Activated CD8-positive, alpha-beta T cell treated with anti-CD3 and anti-CD28 coated beads, Interleukin-2, amount 10 ng/mL, durations not matched to agents 7 days and 5 days (primary cell): ENCODE results near the gene HOXB6. TPM values are rescaled to one million over a fixed set of nuclear protein-coding genes. Genes with fewer than 3 reads are reported as not detected.

Experiments used
- ATAC-seq: fragments of 150-1000 bp; cut with Tn5 transposase; one replicate; pipeline ENCODE4 v1.10.0; 2021; ENCODE audit warnings: moderate library complexity
- CTCF ChIA-PET: fragments of 350-600 bp; sonication (Branson Sonifier 250); formaldehyde crosslinking; loops from one replicate; lab custom pipeline; 2021; ENCODE audit warnings: antibody characterized with exemption; lab: Charles Lee
- POLR2A ChIA-PET: fragments of 350-600 bp; sonication (Branson Sonifier 250); formaldehyde crosslinking; loops from one replicate; lab custom pipeline; 2021; ENCODE audit warnings: antibody characterized with exemption; lab: Charles Lee
- DNase-seq: peaks from one replicate; pipeline ENCODE4 v3.0.0-alpha.2; 2020
- H3K27ac Mint-ChIP-seq: one replicate; pipeline ENCODE4 v1.8.0; 2021; ENCODE audit warnings: mild to moderate bottlenecking, mixed read lengths
- H3K27me3 Mint-ChIP-seq: one replicate; pipeline ENCODE4 v1.8.0; 2021; ENCODE audit warnings: low read depth, mixed read lengths
- H3K36me3 Mint-ChIP-seq: one replicate; pipeline ENCODE4 v1.8.0; 2021; ENCODE audit warnings: low read depth, mixed read lengths
- H3K4me1 Mint-ChIP-seq: one replicate; pipeline ENCODE4 v1.8.0; 2021; ENCODE audit warnings: low read depth, mixed read lengths
- H3K4me3 Mint-ChIP-seq: one replicate; pipeline ENCODE4 v1.8.0; 2021; ENCODE audit warnings: mild to moderate bottlenecking, mixed read lengths
- H3K9me3 Mint-ChIP-seq: one replicate; pipeline ENCODE4 v1.8.0; 2022; ENCODE audit warnings: mixed read lengths; ENCODE audit not compliant: insufficient read depth
- total RNA-seq, 2 experiments: library from RNA; stranded (reverse); gene quantifications; one replicate each; pipeline ENCODE4 v1.2.3, GENCODE V29; 2021

The HOXB6 gene
- total RNA-seq, 2 experiments from 2014 or later = not detected

DNA sequence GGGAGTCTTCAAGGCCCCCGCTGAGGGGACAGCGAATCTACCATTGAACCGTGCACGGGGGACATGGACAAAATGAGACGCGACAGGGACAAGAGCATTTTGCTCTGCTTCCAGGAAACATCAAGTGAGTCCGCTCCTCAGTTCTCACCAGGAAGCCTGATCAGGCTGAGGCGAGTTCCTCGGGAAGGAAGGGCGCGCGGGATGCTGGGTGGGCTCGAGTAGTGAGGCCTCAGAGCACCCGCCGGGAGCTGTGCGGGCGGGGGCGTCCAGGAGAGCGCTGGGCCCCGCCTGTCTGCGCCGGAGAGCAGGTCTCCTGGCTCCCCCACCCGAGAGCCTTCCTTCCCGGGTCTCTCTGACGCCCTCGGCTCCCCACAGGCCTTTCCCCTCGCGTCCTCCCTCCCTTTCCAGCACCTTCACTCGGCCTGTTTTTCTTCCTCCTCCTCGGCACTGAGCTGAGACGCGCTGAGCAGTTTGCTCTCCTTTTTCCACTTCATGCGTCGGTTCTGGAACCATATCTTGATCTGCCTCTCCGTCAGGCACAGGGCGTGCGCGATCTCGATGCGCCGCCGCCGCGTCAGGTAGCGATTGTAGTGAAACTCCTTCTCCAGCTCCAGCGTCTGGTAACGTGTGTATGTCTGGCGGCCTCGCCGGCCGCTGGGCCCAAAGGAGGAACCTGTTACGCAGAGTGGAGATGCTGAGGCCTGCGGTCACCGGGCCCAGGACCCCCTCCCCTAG, 8.6 kb downstream of the HOXB6 start:
- POLR2A ChIA-PET = interaction anchor here (0.6 kb wide), 1 partner anchor 12 kb away, joined by 3 read pairs; no protein-coding TSS in a partner anchor
- Mint-ChIP-seq H3K27ac (no peak overlapping the region), H3K4me3 (peak overlapping the region; percentile 71), H3K4me1 (peaks cover 42% of the 10 kb centered on the region), H3K27me3 (peaks cover 82% of the 10 kb centered on the region), H3K36me3 (no peaks in the 10 kb centered on the region), H3K9me3 (no peaks in the 10 kb centered on the region)
- ATAC-seq = no peak
- CTCF ChIA-PET = interaction anchor here (0.8 to 5.3 kb wide), 8 partner anchors 17 to 377 kb away, joined by 3 to 60 read pairs (median 3); no protein-coding TSS in a partner anchor
- peak; percentile 50 for DNase-seq

DNA sequence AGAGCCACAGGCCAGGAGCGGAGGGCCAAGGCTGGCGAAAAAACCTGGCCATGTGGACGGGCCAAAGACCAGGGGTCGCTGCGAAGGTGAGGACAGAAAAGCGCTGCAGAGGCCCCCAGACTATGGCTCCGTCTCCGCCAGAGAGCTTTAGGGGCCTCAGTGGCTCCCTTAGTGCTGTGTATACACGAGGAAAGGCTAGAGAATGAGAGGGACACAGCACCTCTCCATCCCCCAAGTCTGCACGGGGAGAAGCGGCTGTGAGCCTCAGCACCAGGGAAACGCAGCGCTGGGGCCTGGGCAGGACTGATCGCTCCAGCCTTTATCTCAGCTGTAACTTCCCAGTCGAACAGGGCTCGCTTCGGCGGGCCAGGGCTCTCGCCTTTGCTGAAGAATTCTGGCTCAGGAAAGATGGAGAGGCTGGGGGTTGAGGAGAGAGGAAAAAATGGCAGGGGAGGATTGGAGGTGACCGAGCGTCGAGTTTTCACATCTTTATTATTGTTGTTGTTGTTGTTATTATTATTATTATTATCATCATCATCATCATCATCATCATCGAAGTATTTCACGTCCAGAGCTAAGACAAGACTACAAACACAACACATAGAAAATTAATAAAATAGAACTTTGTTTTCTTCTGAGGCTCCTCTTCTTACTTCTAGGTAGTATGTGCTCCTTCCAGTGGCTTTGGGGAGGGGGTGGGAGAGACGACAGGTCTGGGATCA, 9.3 kb downstream of the HOXB6 start:
- CTCF ChIA-PET = interaction anchor here (0.9 to 5.3 kb wide), 11 partner anchors 17 to 401 kb away, joined by 3 to 60 read pairs (median 4); no protein-coding TSS in a partner anchor
- POLR2A ChIA-PET = interaction anchor here (0.6 kb wide), 1 partner anchor 241 kb away, joined by 3 read pairs; no protein-coding TSS in a partner anchor
- H3K9me3 Mint-ChIP-seq = no peaks in the 10 kb centered on the region

DNA sequence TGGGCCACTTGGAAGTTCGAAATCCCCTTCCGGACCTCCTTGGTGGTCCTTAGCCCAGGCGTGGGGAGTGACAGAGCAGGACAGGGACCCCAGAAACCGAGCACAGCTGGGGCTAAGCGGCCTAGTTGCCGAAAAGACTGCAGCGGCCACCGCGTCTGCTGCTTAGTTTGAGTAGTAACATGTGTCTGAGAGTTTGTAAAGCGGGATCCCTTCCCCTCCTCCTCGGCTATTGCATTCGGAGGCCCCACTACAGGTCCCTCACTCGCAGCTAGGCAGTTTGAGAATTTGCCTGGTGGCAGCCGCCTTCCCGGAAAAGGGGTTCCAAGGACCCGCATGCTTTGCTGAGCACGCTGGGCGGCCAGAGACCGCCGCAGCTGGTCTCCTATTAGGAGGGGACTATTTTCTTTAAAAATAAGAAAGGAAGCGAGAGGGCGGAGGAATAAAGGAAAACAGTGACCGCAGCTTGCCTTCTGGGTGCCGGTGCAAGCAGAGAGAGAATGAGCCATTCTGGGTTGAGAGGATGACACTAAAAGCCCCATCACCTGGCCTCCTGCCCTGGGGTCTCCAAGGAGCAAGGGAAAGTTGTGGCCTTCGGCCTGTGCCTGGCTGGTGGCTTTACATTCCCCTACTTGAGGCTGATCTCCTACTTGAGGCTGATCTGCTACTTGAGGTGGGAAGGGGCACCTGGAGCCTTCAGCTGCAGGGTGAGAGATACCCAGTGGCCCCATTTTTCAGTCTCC, 10.1 kb downstream of the HOXB6 start:
- POLR2A ChIA-PET = no interaction called here
- CTCF ChIA-PET = interaction anchor here (0.9 to 5.3 kb wide), 12 partner anchors 11 to 514 kb away, joined by 3 to 60 read pairs (median 17); no protein-coding TSS in a partner anchor
- H3K4me3 Mint-ChIP-seq = no peak overlapping the region

More for the DNA sequence above, 9.3 kb downstream of the HOXB6 start:
- no peak overlapping the region for H3K27ac Mint-ChIP-seq
- peaks cover 40% of the 10 kb centered on the region for H3K4me1 Mint-ChIP-seq
- H3K36me3 Mint-ChIP-seq = no peaks in the 10 kb centered on the region
- DNase-seq = no peak
- ATAC-seq = no peak
- no peak overlapping the region for H3K4me3 Mint-ChIP-seq
- H3K27me3 Mint-ChIP-seq = peaks cover 78% of the 10 kb centered on the region

DNA sequence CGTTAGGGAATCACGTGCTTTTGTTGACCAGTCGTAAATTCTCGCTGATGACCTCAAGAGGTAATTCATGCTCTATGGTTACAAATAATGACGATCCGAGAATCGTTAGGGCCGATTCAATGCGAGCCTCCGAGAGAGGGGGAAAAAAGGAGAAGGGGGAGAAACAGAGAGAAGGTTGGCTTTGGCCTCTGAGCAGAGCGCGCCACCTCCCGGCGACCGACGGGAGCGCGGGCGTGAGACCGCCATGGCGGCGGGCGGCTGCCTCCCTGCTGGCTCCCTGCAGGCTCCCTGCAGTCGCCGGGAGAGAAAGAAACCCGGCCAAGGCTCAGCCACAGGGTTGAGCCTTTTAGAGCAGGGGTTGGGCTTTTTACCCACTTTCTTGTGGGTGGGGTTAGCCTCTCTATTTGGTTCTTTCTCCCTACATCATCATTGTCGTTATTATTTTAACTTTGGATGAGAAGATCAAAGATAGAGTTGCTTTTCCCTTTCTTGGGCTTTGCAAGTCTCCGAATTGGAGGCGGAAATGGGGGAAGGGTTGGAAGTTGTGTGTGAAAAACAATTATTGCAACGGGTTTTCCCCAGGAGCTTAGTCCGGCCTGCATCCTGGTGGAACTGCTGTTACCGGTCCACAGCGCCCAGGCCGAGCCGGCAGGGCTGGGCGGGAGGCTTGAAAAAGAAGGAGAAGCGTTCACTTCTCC, 10.8 kb downstream of the HOXB6 start:
- POLR2A ChIA-PET = no interaction called here
- Mint-ChIP-seq H3K27ac (peak overlapping the region; percentile 23), H3K9me3 (no peaks in the 10 kb centered on the region), H3K36me3 (no peaks in the 10 kb centered on the region), H3K27me3 (peaks cover 76% of the 10 kb centered on the region), H3K4me1 (peaks cover 44% of the 10 kb centered on the region), H3K4me3 (peak overlapping the region; percentile 76)
- DNase-seq (peak; percentile 86), ATAC-seq (peak; percentile 65)
- CTCF ChIA-PET = interaction anchor here (0.8 to 5.3 kb wide), 51 partner anchors 11 to 623 kb away, joined by 3 to 60 read pairs (median 5); partner anchors contain the start of genes CDK5RAP3 and HOXB8

More for the DNA sequence above, 10.1 kb downstream of the HOXB6 start:
- ATAC-seq (no peak), DNase-seq (no peak)
- H3K36me3 Mint-ChIP-seq = no peaks in the 10 kb centered on the region
- H3K9me3 Mint-ChIP-seq = no peaks in the 10 kb centered on the region
- H3K4me1 Mint-ChIP-seq = peaks cover 43% of the 10 kb centered on the region
- H3K27ac Mint-ChIP-seq = no peak overlapping the region
- H3K27me3 Mint-ChIP-seq = peaks cover 78% of the 10 kb centered on the region

DNA sequence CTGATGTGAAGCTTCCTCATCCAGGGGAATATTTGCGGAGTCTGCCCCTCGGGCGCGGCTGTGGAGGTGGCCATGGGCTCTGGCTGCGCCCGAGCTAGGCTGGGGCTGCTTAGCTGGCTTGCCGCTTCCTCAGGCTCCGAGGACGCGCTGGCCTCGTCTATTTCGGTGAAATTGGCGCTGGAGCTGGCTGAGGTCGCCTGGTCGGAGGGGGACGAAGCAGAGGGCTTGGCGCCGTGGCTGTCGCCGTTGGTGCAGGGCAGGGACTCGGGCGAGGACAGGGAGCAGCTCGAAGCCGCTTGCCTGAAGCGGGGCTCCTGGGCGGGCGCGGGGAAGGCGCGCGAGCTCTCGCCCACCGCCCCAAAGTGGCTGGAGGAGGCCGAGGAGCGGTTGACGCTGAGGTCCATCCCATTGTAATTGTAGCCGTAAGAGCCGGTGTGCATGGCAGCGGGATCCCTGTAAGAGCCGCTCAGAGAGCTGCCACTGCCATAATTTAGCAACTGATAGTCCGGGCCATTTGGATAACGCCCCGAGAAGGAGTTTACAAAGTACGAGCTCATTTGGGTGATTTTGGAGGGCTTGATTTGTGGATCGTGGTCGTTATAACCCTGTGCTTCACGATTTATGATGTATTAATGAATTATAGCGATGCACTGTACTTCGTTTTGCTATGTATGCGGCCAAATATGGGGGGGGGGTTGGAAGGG, 11.5 kb downstream of the HOXB6 start, which contains the start of gene HOXB5:
HOXB5 (minus strand) TSS at position 654 of the 704 bp plus-strand sequence; CDS start at position 557, 97 bp downstream.
- H3K9me3 Mint-ChIP-seq = no peaks in the 10 kb centered on the region

DNA sequence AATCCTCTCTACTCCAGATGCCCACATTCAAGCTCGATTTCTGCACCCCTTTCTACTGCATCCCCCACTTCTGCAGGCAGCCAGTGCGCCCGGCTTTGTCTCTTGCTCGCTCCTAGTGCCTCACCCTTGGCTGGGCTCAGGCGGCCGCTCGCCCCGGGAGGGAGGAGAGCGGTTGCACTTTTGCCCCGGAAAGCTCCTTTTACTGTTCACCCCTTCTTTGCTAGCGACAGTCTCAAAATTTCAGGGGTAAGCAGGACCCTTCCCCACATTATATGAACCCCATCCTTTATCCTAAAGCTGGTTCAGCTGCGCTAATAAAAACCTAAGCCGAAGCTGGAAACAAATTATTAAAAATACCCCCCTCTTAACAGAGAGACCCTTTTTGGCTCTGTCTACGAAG, 12.2 kb downstream of the HOXB6 start:
- H3K27ac Mint-ChIP-seq = no peak overlapping the region
- peak; percentile 48 for DNase-seq
- peaks cover 37% of the 10 kb centered on the region for H3K4me1 Mint-ChIP-seq
- peak; percentile 49 for ATAC-seq
- ChIA-PET CTCF (interaction anchor here (0.8 to 5.3 kb wide), 61 partner anchors 9 to 622 kb away, joined by 3 to 60 read pairs (median 5); partner anchors contain the start of gene CDK5RAP3), POLR2A (interaction anchor here (0.7 kb wide), 1 partner anchor 69 kb away, joined by 3 read pairs; no protein-coding TSS in a partner anchor)
- no peaks in the 10 kb centered on the region for H3K36me3 Mint-ChIP-seq
- H3K9me3 Mint-ChIP-seq = no peaks in the 10 kb centered on the region
- peak overlapping the region; percentile 76 for H3K4me3 Mint-ChIP-seq
- peaks cover 77% of the 10 kb centered on the region for H3K27me3 Mint-ChIP-seq

More for the DNA sequence above, 11.5 kb downstream of the HOXB6 start, which contains the start of gene HOXB5:
- ATAC-seq = peak; percentile 47
- peak within 1 kb of the TSS; percentile 76 for H3K4me3 Mint-ChIP-seq
- peaks cover 76% of the 10 kb centered on the region for H3K27me3 Mint-ChIP-seq
- POLR2A ChIA-PET = no interaction called here
- CTCF ChIA-PET = interaction anchor here (0.6 to 5.3 kb wide), 79 partner anchors 10 to 643 kb away, joined by 3 to 60 read pairs (median 4); partner anchors contain the start of genes CDK5RAP3 and HOXB8
- DNase-seq = peak; percentile 40
- no peaks in the 10 kb centered on the region for H3K36me3 Mint-ChIP-seq
- peak within 1 kb of the TSS; percentile 23 for H3K27ac Mint-ChIP-seq
- peaks cover 43% of the 10 kb centered on the region for H3K4me1 Mint-ChIP-seq

DNA sequence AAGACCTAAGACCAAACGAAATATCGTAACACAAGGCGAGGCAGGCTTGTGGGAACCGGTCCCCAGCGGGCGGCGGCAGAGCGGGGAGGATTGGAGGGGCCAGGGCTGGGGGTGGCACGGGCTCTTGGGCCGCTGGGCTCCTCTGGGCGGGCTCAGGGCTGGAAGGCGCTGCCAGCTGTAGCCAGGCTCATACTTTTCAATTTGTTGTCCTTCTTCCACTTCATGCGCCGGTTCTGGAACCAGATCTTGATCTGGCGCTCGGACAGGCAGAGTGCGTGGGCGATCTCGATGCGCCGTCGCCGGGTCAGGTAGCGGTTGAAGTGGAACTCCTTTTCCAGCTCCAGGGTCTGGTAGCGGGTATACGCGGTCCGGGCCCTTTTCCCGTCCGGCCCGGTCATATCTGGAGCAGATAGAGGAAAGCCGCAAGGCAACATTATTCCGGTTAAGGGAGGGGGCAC, 12.7 kb downstream of the HOXB6 start:
- CTCF ChIA-PET = interaction anchor here (1.2 to 5.3 kb wide), 25 partner anchors 21 to 621 kb away, joined by 3 to 60 read pairs (median 13); partner anchors contain the start of gene CDK5RAP3
- peaks cover 37% of the 10 kb centered on the region for H3K4me1 Mint-ChIP-seq
- peaks cover 77% of the 10 kb centered on the region for H3K27me3 Mint-ChIP-seq
- H3K4me3 Mint-ChIP-seq = no peak overlapping the region
- POLR2A ChIA-PET = interaction anchor here (0.7 kb wide), 1 partner anchor 69 kb away, joined by 3 read pairs; no protein-coding TSS in a partner anchor
- H3K9me3 Mint-ChIP-seq = no peaks in the 10 kb centered on the region
- ATAC-seq (no peak), DNase-seq (no peak)
- no peak overlapping the region for H3K27ac Mint-ChIP-seq
- H3K36me3 Mint-ChIP-seq = no peaks in the 10 kb centered on the region

DNA sequence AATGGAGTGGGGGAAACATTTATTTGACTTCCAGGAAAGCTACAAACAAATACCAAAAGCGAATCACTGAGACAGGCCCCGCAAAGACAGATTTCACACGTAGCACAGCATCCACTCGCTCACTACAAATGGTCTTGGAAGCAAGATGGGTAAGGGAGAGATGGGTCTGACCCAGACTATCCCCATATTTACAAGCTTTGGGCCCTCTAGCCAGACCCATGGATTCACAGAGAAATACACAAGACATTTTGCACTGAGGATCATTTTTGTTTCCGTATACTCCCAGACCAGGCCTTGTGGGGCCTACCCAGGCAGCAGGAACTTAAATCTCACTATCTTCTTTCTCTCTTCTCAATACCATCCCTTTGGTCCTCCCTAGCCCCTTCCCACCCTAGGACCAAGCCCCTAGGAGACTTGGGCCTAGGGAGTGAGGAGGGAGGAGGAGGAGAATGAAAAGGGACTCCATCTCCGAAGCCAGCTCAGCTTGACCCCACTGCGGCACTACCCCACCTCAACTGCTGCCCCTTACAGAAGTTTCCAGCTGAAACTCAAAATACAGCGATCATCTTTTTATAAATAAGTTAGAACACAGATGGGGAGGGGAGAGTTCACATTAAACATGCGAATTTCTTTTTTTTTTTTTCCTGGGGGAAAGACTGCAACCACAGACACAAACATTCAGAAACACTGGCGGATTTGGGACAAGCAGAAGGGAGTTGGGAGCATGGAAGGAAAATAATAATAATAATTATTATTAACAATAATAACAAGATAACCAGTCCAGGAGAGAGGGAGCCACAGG, 13.3 kb downstream of the HOXB6 start:
- H3K27ac Mint-ChIP-seq = no peak overlapping the region
- no peaks in the 10 kb centered on the region for H3K9me3 Mint-ChIP-seq
- peaks cover 77% of the 10 kb centered on the region for H3K27me3 Mint-ChIP-seq
- H3K4me1 Mint-ChIP-seq = peaks cover 37% of the 10 kb centered on the region
- no peak for DNase-seq
- POLR2A ChIA-PET = no interaction called here
- no peaks in the 10 kb centered on the region for H3K36me3 Mint-ChIP-seq
- H3K4me3 Mint-ChIP-seq = no peak overlapping the region
- CTCF ChIA-PET = interaction anchor here (0.7 to 5.3 kb wide), 11 partner anchors 21 to 327 kb away, joined by 3 to 60 read pairs (median 24); no protein-coding TSS in a partner anchor
- no peak for ATAC-seq

DNA sequence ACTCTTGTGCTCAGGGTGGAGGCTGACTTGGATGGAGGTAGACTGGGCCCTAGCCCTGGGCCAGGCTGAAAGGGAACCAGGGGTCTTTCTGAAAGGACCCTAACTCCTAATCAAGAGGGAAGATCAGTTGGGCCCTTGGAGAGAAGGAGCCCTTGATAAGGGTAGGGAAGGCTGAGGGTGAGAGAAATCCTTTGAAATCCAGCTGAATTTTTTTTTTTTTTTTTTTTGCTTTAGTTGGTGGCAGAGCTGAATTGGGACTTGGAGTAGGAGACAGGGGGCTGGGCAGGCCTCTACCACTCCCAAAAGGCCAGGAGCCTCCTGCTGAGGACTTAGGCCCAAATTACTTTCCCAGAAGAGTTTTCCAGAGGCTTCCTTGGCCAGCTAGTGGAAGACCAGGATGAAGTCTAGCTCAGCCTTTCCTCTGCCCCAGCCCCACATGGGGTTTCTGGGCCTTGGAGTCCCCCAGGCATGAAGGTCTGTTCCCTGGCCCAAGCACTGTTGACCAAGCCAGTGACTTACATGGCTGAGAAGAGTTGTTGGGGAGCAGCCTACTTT, 14.1 kb downstream of the HOXB6 start:
- POLR2A ChIA-PET = no interaction called here
- Mint-ChIP-seq H3K27me3 (peaks cover 78% of the 10 kb centered on the region), H3K9me3 (no peaks in the 10 kb centered on the region), H3K4me3 (no peak overlapping the region), H3K27ac (no peak overlapping the region), H3K4me1 (peaks cover 42% of the 10 kb centered on the region), H3K36me3 (no peaks in the 10 kb centered on the region)
- no peak for ATAC-seq
- CTCF ChIA-PET = interaction anchor here (1.2 to 4.1 kb wide), 2 partner anchors 139 to 239 kb away, joined by 3 to 25 read pairs; no protein-coding TSS in a partner anchor
- no peak for DNase-seq
